GM23248 (cell line): Measurements from ENCODE around the gene SPACA4. TPM values are rescaled to one million over a fixed set of nuclear protein-coding genes. Genes with fewer than 3 reads are reported as not detected.
A peak's percentile ranks its signal among the peaks of the same experiment; 100 is the strongest.

ENCODE experiments used
- DNase-seq: peaks from one replicate; pipeline ENCODE4 v3.0.0-alpha.2; 2015
- H2AFZ ChIP-seq: fragments of 200-600 bp; sonication (generic); 2 replicates; pipeline ENCODE4 v1.6.1; 2016; ENCODE audit warnings: antibody characterized with exemption
- H3F3A ChIP-seq: fragments of 200-600 bp; sonication (generic); 2 replicates; pipeline ENCODE4 v1.6.1; 2016; ENCODE audit warnings: mild to moderate bottlenecking, antibody characterized with exemption, mixed run types; ENCODE audit not compliant: insufficient read depth
- H3K27ac ChIP-seq: fragments of 200-600 bp; sonication (generic); 2 replicates; pipeline ENCODE4 v1.5.1; 2016; ENCODE audit warnings: mild to moderate bottlenecking
- H3K27me3 ChIP-seq: fragments of 200-600 bp; sonication (generic); replicated peaks from 2 replicates; pipeline ENCODE4 v1.6.1; 2016; ENCODE audit warnings: mild to moderate bottlenecking; ENCODE audit not compliant: insufficient read depth
- H3K36me3 ChIP-seq: fragments of 200-600 bp; sonication (generic); 2 replicates; pipeline ENCODE4 v1.6.1; 2016; ENCODE audit warnings: low read depth, mild to moderate bottlenecking
- H3K4me1 ChIP-seq: fragments of 200-600 bp; sonication (generic); 2 replicates; pipeline ENCODE4 v1.6.1; 2016; ENCODE audit warnings: mild to moderate bottlenecking; ENCODE audit not compliant: insufficient read depth
- H3K4me2 ChIP-seq: fragments of 200-600 bp; sonication (generic); one replicate; pipeline ENCODE4 v1.6.1; 2016; ENCODE audit warnings: mild to moderate bottlenecking; ENCODE audit not compliant: unreplicated experiment
- H3K4me3 ChIP-seq: fragments of 200-600 bp; sonication (generic); 2 replicates; pipeline ENCODE4 v1.5.1; 2016; ENCODE audit warnings: mild to moderate bottlenecking
- H3K79me2 ChIP-seq: fragments of 200-600 bp; sonication (generic); 2 replicates; pipeline ENCODE4 v1.6.1; 2016; ENCODE audit warnings: mild to moderate bottlenecking; ENCODE audit not compliant: insufficient read depth
- H3K9ac ChIP-seq: fragments of 200-600 bp; sonication (generic); 2 replicates; pipeline ENCODE4 v1.6.1; 2016; ENCODE audit warnings: mild to moderate bottlenecking
- H3K9me2 ChIP-seq: fragments of 200-600 bp; sonication (generic); 2 replicates; pipeline ENCODE4 v1.6.1; 2016; ENCODE audit warnings: mixed run types, mild to moderate bottlenecking, moderate library complexity; ENCODE audit not compliant: insufficient read depth
- H3K9me3 ChIP-seq: fragments of 200-600 bp; sonication (generic); one replicate; pipeline ENCODE4 v1.6.1; 2017; ENCODE audit warnings: low read depth
- H4K20me1 ChIP-seq: fragments of 200-600 bp; sonication (generic); 2 replicates; pipeline ENCODE4 v1.6.0; 2016; ENCODE audit not compliant: insufficient read depth
- EZH2 ChIP-seq: fragments of 200-600 bp; sonication (generic); IDR thresholded peaks from 2 replicates; pipeline ENCODE4 v1.6.1; 2018; ENCODE audit warnings: antibody characterized with exemption, mild to moderate bottlenecking; ENCODE audit not compliant: insufficient read depth, poor library complexity, severe bottlenecking
- EZH2phosphoT487 ChIP-seq: fragments of 200-600 bp; sonication (generic); IDR thresholded peaks from 2 replicates; pipeline ENCODE4 v1.6.1; 2018; ENCODE audit warnings: antibody characterized with exemption, moderate library complexity, mild to moderate bottlenecking, low read depth; ENCODE audit not compliant: insufficient read depth
- WGBS, 2 experiments: methylation state at CpG; one replicate each; pipeline ENCODE4 v1.1.6; 2015 to 2017; ENCODE audit warnings: low lambda C conversion rate in 2 of 2, low coverage in 1 of 2; ENCODE audit errors: missing lambda C conversion rate in 2 of 2; 5-methylcytosine and 5-hydroxymethylcytosine counted together
- in situ Hi-C: fragments of 300-500 bp; cut with MboI; formaldehyde crosslinking; loops from 2 replicates; pipeline ENCODE4 v1.15.0; 2020
- polyA plus RNA-seq: library from polyadenylated mRNA; unstranded; fragments of >200 nt; fragmentation: Nextera tagmentation; extraction: Ambion mirVana; gene quantifications from 2 replicates; pipeline ENCODE4 v1.2.1, GENCODE V29; 2016
- total RNA-seq: library from RNA; depleted of rRNA; stranded (reverse); fragments of >200 nt; shearing (Covaris generic); gene quantifications from 2 replicates; pipeline ENCODE4 v1.2.3, GENCODE V29; 2014

The SPACA4 gene
- total and polyA plus RNA-seq, 2 experiments from 2014 or later, result not detected

DNA sequence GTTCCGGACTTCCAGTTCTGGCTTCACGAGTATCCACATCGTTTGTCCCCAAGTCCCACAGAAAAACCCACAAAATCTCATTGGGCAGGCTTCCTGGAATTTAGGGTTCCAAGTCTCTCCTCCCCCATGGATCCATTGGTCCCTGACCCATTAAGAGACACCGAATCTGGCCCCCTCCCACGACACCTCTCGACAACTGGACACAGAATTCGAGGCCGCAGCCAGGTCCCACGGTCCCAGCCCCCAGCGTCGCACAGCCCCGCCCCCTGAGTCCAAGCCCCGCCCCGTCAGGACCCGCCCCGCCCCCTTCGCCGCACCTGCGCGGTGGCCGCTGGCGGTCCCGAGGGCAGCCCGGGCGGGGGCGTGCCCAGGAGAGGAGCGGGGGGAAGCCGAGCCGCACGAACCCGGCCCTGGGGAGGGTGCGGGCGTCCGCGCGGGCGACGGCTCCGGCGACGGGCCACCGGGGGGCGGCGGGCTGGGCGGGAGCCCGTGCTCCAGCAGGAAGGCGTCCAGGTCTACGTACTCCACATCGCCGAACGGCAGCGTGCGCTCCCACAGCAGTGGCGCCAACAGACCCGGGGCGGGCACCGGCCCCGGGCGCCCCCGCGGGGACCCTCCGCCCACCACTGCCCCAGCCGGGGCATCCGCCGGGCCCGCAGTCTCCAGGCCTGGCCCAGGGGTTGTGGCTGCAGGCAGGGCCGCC lies 28.9 kb downstream of the SPACA4 start:
- TF ChIP-seq EZH2, result no peak
- no peak for TF ChIP-seq EZH2phosphoT487
- in situ Hi-C loops, result no loop called here
- peak overlapping the region; percentile 92 for H3K9ac ChIP-seq
- 2% methylated on average over 13 to 42 of the region's 67 CpGs for WGBS, 2 experiments
- peak overlapping the region; percentile 71 for H3K4me3 ChIP-seq
- no peaks in the 10 kb centered on the region for H3K27me3 ChIP-seq
- H3K79me2 ChIP-seq, result no peaks in the 10 kb centered on the region
- DNase-seq, result peak; percentile 75
- peaks cover 38% of the 10 kb centered on the region for H3K4me1 ChIP-seq
- H3K4me2 ChIP-seq, result peak overlapping the region; percentile 86
- H3K27ac ChIP-seq, result peak overlapping the region; percentile 66
- peaks cover 24% of the 10 kb centered on the region for H3F3A ChIP-seq
- H4K20me1 ChIP-seq, result no peaks in the 10 kb centered on the region
- H3K9me2 ChIP-seq, result no peaks in the 10 kb centered on the region
- no peaks in the 10 kb centered on the region for H3K9me3 ChIP-seq
- peak overlapping the region; percentile 74 for H2AFZ ChIP-seq
- H3K36me3 ChIP-seq, result no peaks in the 10 kb centered on the region

DNA sequence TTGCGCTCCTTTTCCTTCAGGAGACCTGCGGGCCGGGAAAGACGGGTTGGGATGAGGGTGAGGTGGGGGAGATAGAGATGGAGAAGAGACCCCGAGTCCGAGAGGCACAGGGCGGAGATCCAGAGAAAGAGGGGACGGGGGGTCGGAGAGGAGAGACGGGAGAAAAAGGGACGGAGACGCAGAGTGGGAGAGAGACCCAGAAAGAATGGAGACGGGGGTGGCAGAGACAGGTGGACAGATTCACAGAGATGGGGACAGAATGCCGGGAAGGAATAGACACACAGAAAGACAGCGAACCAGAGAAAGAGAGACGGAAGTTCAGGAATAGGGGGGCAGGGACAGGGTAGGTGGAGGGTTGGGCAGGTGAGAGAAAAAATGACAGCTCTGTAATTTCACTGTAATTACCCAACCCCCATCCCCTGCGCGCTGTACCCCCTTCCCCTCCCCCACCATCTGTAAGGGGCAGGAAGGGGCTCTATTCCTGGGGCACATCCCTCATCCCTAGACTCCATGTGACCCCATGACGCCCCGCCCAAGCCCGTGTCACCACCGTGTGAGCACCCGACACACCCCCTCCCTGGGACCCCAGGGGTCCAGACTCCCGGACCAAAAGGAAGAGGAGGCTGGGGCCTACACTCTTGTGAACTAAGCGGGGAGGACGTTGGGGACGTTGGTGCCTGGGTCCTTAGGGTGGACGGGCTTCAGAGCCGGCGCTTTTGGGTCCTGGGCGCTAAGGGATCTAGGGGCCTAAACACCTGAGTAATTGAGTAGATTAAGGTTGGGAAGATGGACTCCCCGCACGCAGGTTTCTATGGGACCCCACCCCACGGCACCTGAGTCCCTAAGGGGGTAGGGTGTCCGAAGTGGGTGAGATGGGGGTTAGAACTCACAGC lies 29.7 kb downstream of the SPACA4 start:
- peak overlapping the region; percentile 92 for H3K9ac ChIP-seq
- H3K4me1 ChIP-seq, result peaks cover 38% of the 10 kb centered on the region

DNA sequence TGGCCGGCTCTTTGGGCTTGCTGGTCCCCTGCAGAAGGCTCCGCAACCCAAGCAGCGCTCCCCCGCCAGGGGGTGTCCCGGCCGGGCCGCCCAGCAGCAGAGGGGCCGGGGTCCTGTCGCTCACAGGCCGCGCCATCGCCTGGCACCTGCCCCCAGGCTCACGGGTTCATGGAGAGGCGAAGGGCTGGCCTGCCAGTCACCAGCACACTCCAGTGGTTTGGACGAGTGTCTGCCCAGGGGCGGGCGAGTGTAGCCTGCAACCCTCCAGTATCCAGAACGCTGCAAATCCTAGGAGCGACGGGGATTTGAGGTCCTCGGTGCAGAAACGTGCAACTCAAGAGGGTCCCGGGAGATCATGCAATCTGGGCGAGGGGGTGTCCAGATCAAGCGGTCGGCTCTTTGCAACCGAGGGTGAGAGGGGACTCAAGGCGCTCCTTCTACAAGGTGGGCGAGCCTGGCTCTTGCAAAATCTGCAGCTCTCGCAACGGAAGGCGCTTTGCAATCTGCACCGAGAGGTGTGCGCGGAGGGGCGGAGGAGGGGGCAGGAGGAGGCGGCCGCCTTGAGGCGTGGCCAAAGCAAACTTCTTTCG lies 30.4 kb downstream of the SPACA4 start, which contains the start of gene DBP:
Gene DBP, minus strand, starts transcription at position 521 of the 590 bp plus-strand sequence. Its CDS starts 385 bp downstream, at position 136.
- no peaks in the 10 kb centered on the region for H3K9me2 ChIP-seq
- H3K9ac ChIP-seq, result peak within 1 kb of the TSS; percentile 92
- no peaks in the 10 kb centered on the region for H3K9me3 ChIP-seq
- peaks cover 38% of the 10 kb centered on the region for H3K4me1 ChIP-seq
- TF ChIP-seq EZH2phosphoT487, result no peak
- TF ChIP-seq EZH2, result no peak
- DNase-seq, result peak; percentile 71
- in situ Hi-C loops, result no loop called here
- peak within 1 kb of the TSS; percentile 80 for H2AFZ ChIP-seq
- peak within 1 kb of the TSS; percentile 86 for H3K4me2 ChIP-seq
- H4K20me1 ChIP-seq, result no peaks in the 10 kb centered on the region
- no peaks in the 10 kb centered on the region for H3K27me3 ChIP-seq
- WGBS, 2 experiments, result 1 to 2% methylated on average over 32 to 39 of the region's 40 CpGs
- peak within 1 kb of the TSS; percentile 71 for H3K4me3 ChIP-seq
- H3F3A ChIP-seq, result peaks cover 24% of the 10 kb centered on the region
- H3K36me3 ChIP-seq, result no peaks in the 10 kb centered on the region
- no peaks in the 10 kb centered on the region for H3K79me2 ChIP-seq
- peak within 1 kb of the TSS; percentile 87 for H3K27ac ChIP-seq

More for the DNA sequence above, 29.7 kb downstream of the SPACA4 start:
- Histone ChIP-seq H3K4me3 (peak overlapping the region; percentile 71), H3K9me3 (no peaks in the 10 kb centered on the region), H3F3A (peaks cover 24% of the 10 kb centered on the region), H3K79me2 (no peaks in the 10 kb centered on the region), H3K27me3 (no peaks in the 10 kb centered on the region), H3K36me3 (no peaks in the 10 kb centered on the region), H3K9me2 (no peaks in the 10 kb centered on the region), H3K27ac (peak overlapping the region; percentile 87), H2AFZ (peak overlapping the region; percentile 80), H3K4me2 (peak overlapping the region; percentile 86), H4K20me1 (no peaks in the 10 kb centered on the region)
- TF ChIP-seq EZH2 (no peak), EZH2phosphoT487 (no peak)
- WGBS, 2 experiments, result 5 to 6% methylated on average over 32 to 35 of the region's 35 CpGs
- in situ Hi-C loops, result no loop called here
- peak; percentile 29 for DNase-seq

DNA sequence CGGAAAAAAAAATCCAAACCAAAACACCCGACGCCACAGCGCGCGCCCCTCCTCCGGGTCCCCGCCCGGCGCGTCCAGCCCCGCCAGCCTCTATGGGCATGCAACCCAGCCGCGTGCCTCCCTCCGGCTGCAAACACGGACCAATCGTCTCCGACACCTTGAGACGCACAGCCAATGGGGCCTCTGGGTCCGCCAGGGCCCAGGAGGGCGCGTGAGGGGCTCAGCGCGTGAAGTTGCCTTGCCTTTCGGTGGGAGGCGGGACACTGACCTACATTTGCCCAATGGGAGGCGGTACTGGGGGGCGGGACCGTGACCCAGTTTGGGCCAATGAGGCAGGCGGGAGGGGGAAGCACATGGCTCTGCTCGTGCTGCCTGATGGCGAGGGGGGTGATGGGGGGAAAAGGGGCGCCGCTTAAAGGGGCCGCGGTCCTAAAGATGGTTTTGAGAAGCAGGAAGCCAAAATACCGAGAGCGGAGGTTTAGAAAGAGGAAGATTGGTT lies 31.0 kb downstream of the SPACA4 start:
- H3K9me2 ChIP-seq, result no peaks in the 10 kb centered on the region
- peak overlapping the region; percentile 92 for H3K9ac ChIP-seq
- in situ Hi-C loops, result no loop called here
- peaks cover 36% of the 10 kb centered on the region for H3K4me1 ChIP-seq
- H3K27ac ChIP-seq, result peak overlapping the region; percentile 87
- no peaks in the 10 kb centered on the region for H3K79me2 ChIP-seq
- no peaks in the 10 kb centered on the region for H3K27me3 ChIP-seq
- no peaks in the 10 kb centered on the region for H3K36me3 ChIP-seq
- H3K4me3 ChIP-seq, result peak overlapping the region; percentile 71
- TF ChIP-seq EZH2phosphoT487, result no peak
- no peak for TF ChIP-seq EZH2
- no peaks in the 10 kb centered on the region for H3K9me3 ChIP-seq
- peak; percentile 98 for DNase-seq
- H3K4me2 ChIP-seq, result peak overlapping the region; percentile 86
- no peaks in the 10 kb centered on the region for H4K20me1 ChIP-seq
- H3F3A ChIP-seq, result peaks cover 21% of the 10 kb centered on the region
- H2AFZ ChIP-seq, result peak overlapping the region; percentile 80
- 1 to 3% methylated on average over 26 to 35 of the region's 38 CpGs for WGBS, 2 experiments
